Lower leg skin (tissue), 3 donors: ENCODE data around the gene MGLL.

Source experiments
- CTCF ChIP-seq, 3 donors: fragments of 450-650 bp; IDR thresholded peaks; one replicate each; pipeline ENCODE4 v1.5.1; 2016; ENCODE audit warnings: antibody characterized with exemption in 3 of 3, mild to moderate bottlenecking in 3 of 3, moderate library complexity in 2 of 3
- POLR2A ChIP-seq, 2 donors: fragments of 450-650 bp; IDR thresholded peaks; one replicate each; pipeline ENCODE4 v1.6.1; 2016 to 2017; ENCODE audit warnings: antibody characterized with exemption in 2 of 2, mild to moderate bottlenecking in 1 of 2, moderate library complexity in 1 of 2

- TF ChIP-seq CTCF (IDR thresholded peaks at IDR 0.05) = no peak
- no peak for TF ChIP-seq POLR2A (IDR thresholded peaks at IDR 0.05)
Measured at GRCh38 chr3:127680146-127680661, 142.1 kb downstream of the MGLL start.
